ENCODE data around the gene SIN3B. TPM values are rescaled to one million over a fixed set of nuclear protein-coding genes. Genes with fewer than 3 reads are reported as not detected.
A peak's percentile ranks its signal among the peaks of the same experiment; 100 is the strongest.

SIN3B gene
- total RNA-seq, 2 donors from 2014 or later: 15.4 to 17.9 TPM

GRCh38 chr19:16883522-16883921, 54.3 kb downstream of the SIN3B start:
- H3K9me3 ChIP-seq: peaks cover 0 to 17% of the 10 kb centered on the region in 2 donors
- H3K27me3 ChIP-seq: no peaks in the 10 kb centered on the region
- DNase-seq (ENCODE audit: low spot score): no peak
- no peak overlapping the region for H3K27ac ChIP-seq
- TF ChIP-seq CTCF (IDR thresholded peaks at IDR 0.05): no peak
- H3K36me3 ChIP-seq: peaks cover 16% of the 10 kb centered on the region
- H3K4me3 ChIP-seq: no peak overlapping the region
- H3K4me1 ChIP-seq: peaks cover 0 to 21% of the 10 kb centered on the region in 2 donors

GRCh38 chr19:16885166-16885565, 56.0 kb downstream of the SIN3B start:
- peaks cover 0 to 37% of the 10 kb centered on the region in 2 donors for H3K4me1 ChIP-seq
- H3K36me3 ChIP-seq: no peaks in the 10 kb centered on the region
- TF ChIP-seq CTCF (IDR thresholded peaks at IDR 0.05): no peak
- H3K27me3 ChIP-seq: no peaks in the 10 kb centered on the region
- peaks cover 0 to 17% of the 10 kb centered on the region in 2 donors for H3K9me3 ChIP-seq
- peak overlapping the region in 1 of 2 donors; percentile 79 for H3K27ac ChIP-seq
- DNase-seq (ENCODE audit: low spot score): no peak
- no peak overlapping the region for H3K4me3 ChIP-seq

- Histone ChIP-seq H3K9me3 (peaks cover 0 to 12% of the 10 kb centered on the region in 2 donors), H3K4me1 (peaks cover 0 to 38% of the 10 kb centered on the region in 2 donors), H3K4me3 (no peak overlapping the region), H3K27ac (peak overlapping the region; percentile 64 to 79), H3K27me3 (no peaks in the 10 kb centered on the region), H3K36me3 (no peaks in the 10 kb centered on the region)
- peak; percentile 87 for DNase-seq (ENCODE audit: low spot score)
- TF ChIP-seq CTCF (IDR thresholded peaks at IDR 0.05): no peak
Observed at GRCh38 chr19:16886305-16886880, 57.2 kb downstream of the SIN3B start.

- TF ChIP-seq CTCF (IDR thresholded peaks at IDR 0.05): no peak
- Histone ChIP-seq H3K27ac (peak overlapping the region; percentile 64 to 69), H3K36me3 (no peaks in the 10 kb centered on the region), H3K9me3 (peaks cover 0 to under 1% of the 10 kb centered on the region in 2 donors), H3K27me3 (no peaks in the 10 kb centered on the region), H3K4me1 (peaks cover 0 to 38% of the 10 kb centered on the region in 2 donors), H3K4me3 (no peak overlapping the region)
- DNase-seq (ENCODE audit: low spot score): no peak
Observed at GRCh38 chr19:16887353-16888265, 58.4 kb downstream of the SIN3B start.

- DNase-seq (ENCODE audit: low spot score): peak; percentile 63
- peak within 1 kb of the TSS; percentile 64 to 69 for H3K27ac ChIP-seq
- H3K27me3 ChIP-seq: no peaks in the 10 kb centered on the region
- H3K36me3 ChIP-seq: no peaks in the 10 kb centered on the region
- no peaks in the 10 kb centered on the region for H3K9me3 ChIP-seq
- peak within 1 kb of the TSS in 1 of 2 donors; percentile 46 for H3K4me3 ChIP-seq
- TF ChIP-seq CTCF (IDR thresholded peaks at IDR 0.05): no peak
- H3K4me1 ChIP-seq: peaks cover 0 to 38% of the 10 kb centered on the region in 2 donors
Observed at GRCh38 chr19:16888629-16889365, 59.6 kb downstream of the SIN3B start, which contains the start of gene F2RL3. F2RL3 (plus strand) TSS chr19:16888999; CDS start chr19:16889190, 191 bp downstream.
